T-helper 2 cell treated with Interferon-gamma antibody and Interleukin-4, amounts not matched to agents 5 μg/mL and 100 μg/mL, for 36 hours (primary cell): Measurements from ENCODE around the gene THPO.
A peak's percentile ranks its signal among the peaks of the same experiment; 100 is the strongest.
"Not testable (repeated sequence)": the region's sequence is repeated elsewhere in the genome, so short reads cannot be mapped to it uniquely, and the experiment has no call there.

ENCODE experiments used
- DNase-seq: peaks from one replicate; pipeline ENCODE4 v3.0.0; 2021; ENCODE audit warnings: low spot score
- H3K27ac Mint-ChIP-seq: one replicate; pipeline ENCODE4 v1.8.0; 2021; ENCODE audit warnings: mild to moderate bottlenecking, mixed read lengths
- H3K27me3 Mint-ChIP-seq: one replicate; pipeline ENCODE4 v1.8.0; 2021; ENCODE audit warnings: low read depth, mixed read lengths
- H3K36me3 Mint-ChIP-seq: one replicate; pipeline ENCODE4 v1.8.0; 2021; ENCODE audit warnings: low read depth, mixed read lengths
- H3K4me1 Mint-ChIP-seq: one replicate; pipeline ENCODE4 v1.8.0; 2021; ENCODE audit warnings: low read depth, mixed read lengths
- H3K4me3 Mint-ChIP-seq: one replicate; pipeline ENCODE4 v1.8.0; 2022; ENCODE audit warnings: mild to moderate bottlenecking, moderate library complexity, mixed read lengths
- H3K9me3 Mint-ChIP-seq: one replicate; pipeline ENCODE4 v1.8.0; 2021; ENCODE audit warnings: mixed read lengths

Gene THPO

DNA sequence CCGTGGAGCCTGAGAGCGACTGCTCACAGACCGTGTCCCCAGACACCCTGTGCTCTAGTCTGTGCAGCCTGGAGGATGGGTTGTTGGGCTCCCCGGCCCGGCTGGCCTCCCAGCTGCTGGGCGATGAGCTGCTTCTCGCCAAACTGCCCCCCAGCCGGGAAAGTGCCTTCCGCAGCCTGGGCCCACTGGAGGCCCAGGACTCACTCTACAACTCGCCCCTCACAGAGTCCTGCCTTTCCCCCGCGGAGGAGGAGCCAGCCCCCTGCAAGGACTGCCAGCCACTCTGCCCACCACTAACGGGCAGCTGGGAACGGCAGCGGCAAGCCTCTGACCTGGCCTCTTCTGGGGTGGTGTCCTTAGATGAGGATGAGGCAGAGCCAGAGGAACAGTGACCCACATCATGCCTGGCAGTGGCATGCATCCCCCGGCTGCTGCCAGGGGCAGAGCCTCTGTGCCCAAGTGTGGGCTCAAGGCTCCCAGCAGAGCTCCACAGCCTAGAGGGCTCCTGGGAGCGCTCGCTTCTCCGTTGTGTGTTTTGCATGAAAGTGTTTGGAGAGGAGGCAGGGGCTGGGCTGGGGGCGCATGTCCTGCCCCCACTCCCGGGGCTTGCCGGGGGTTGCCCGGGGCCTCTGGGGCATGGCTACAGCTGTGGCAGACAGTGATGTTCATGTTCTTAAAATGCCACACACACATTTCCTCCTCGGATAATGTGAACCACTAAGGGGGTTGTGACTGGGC, 33.3 kb downstream of the THPO start:
- no peak overlapping the region for H3K4me3 Mint-ChIP-seq
- no peaks in the 10 kb centered on the region for H3K36me3 Mint-ChIP-seq
- peaks cover 4% of the 10 kb centered on the region for H3K4me1 Mint-ChIP-seq
- no peak for DNase-seq
- no peak overlapping the region for H3K27ac Mint-ChIP-seq
- H3K9me3 Mint-ChIP-seq: no peaks in the 10 kb centered on the region
- H3K27me3 Mint-ChIP-seq: no peaks in the 10 kb centered on the region

DNA sequence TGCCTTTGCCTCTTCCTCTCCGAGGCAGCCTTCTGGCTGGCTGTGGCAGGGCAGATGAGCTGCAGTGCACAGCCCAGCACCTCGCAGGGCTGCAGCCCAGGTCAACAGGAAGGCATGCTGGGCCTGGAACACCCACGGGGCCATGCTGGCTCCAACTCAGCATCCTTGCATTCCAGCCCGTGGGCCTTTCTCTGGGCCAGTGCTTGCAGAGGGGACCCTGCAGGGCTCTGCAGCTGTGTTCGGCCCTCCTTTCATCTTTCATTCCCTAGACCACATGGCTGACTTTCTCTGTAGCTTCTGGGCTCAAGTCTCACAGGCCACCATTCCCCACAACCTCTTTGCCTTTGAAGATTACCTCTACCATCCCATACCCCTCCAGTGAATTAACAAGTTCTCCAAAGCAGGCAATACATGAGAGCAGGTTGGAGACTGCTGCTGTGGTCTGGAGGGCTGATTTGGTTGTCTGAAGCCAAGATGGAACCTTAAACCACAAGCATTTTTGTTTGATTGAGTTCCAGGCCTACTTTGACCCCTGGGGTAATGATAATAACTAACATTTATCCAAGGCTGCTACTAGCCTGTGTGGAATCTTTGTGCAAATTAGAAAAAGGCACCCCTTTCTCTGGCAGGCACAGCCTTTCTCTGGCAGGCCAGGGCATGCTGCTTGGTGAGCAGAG, 34.7 kb downstream of the THPO start:
- H3K9me3 Mint-ChIP-seq: no peaks in the 10 kb centered on the region
- no peak overlapping the region for H3K4me3 Mint-ChIP-seq
- no peaks in the 10 kb centered on the region for H3K27me3 Mint-ChIP-seq
- DNase-seq: no peak
- H3K4me1 Mint-ChIP-seq: peaks cover 4% of the 10 kb centered on the region
- no peak overlapping the region for H3K27ac Mint-ChIP-seq
- no peaks in the 10 kb centered on the region for H3K36me3 Mint-ChIP-seq

- H3K4me3 Mint-ChIP-seq: no peak overlapping the region
- no peak overlapping the region for H3K27ac Mint-ChIP-seq
- H3K27me3 Mint-ChIP-seq: no peaks in the 10 kb centered on the region
- no peak for DNase-seq
- H3K9me3 Mint-ChIP-seq: no peaks in the 10 kb centered on the region
- peaks cover 6% of the 10 kb centered on the region for H3K4me1 Mint-ChIP-seq
- no peaks in the 10 kb centered on the region for H3K36me3 Mint-ChIP-seq
These were observed 36.1 kb downstream of the THPO start for GRCh38 chr3:184341925-184342324.

GRCh38 chr3:184339451-184340135, 38.4 kb downstream of the THPO start:
- H3K4me3 Mint-ChIP-seq, DNase-seq, H3K27me3 Mint-ChIP-seq, H3K36me3 Mint-ChIP-seq, H3K27ac Mint-ChIP-seq, H3K9me3 Mint-ChIP-seq: not testable (repeated sequence)
- peaks cover 19% of the 10 kb centered on the region for H3K4me1 Mint-ChIP-seq

DNA sequence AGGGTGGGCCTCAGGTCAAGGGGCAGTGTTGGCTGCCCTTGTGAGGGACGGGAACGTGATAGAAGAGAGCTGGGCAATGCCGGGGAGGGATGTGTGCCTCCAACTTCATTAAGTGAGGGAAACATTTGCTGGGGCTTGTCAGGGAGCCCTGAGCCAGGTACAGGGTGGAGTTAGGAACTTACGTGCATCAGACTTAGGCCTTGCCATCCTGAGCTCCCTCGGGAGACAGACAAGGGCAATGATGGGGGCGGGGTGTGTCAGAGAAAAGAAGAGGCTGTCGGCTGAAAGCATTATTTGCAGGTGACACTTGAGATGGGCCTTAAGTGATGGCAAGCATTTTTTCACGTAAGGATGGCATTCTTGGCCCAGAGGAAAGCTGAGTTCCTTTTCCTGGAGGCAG, 39.0 kb downstream of the THPO start:
- no peak for DNase-seq
- Mint-ChIP-seq H3K36me3 (peaks cover 9% of the 10 kb centered on the region), H3K27ac (no peak overlapping the region), H3K4me1 (peaks cover 25% of the 10 kb centered on the region), H3K9me3 (no peaks in the 10 kb centered on the region), H3K4me3 (no peak overlapping the region), H3K27me3 (no peaks in the 10 kb centered on the region)

GRCh38 chr3:184338511-184338945, 39.5 kb downstream of the THPO start:
- no peaks in the 10 kb centered on the region for H3K27me3 Mint-ChIP-seq
- H3K27ac Mint-ChIP-seq: no peak overlapping the region
- DNase-seq: no peak
- H3K4me1 Mint-ChIP-seq: peaks cover 30% of the 10 kb centered on the region
- H3K4me3 Mint-ChIP-seq: no peak overlapping the region
- H3K9me3 Mint-ChIP-seq: no peaks in the 10 kb centered on the region
- H3K36me3 Mint-ChIP-seq: peaks cover 13% of the 10 kb centered on the region

- no peak for DNase-seq
- Mint-ChIP-seq H3K4me1 (peaks cover 36% of the 10 kb centered on the region), H3K27me3 (no peaks in the 10 kb centered on the region), H3K4me3 (peak overlapping the region; percentile 8), H3K27ac (no peak overlapping the region), H3K9me3 (no peaks in the 10 kb centered on the region), H3K36me3 (peaks cover 19% of the 10 kb centered on the region)
These were observed 40.0 kb downstream of the THPO start for GRCh38 chr3:184337981-184338380.

DNA sequence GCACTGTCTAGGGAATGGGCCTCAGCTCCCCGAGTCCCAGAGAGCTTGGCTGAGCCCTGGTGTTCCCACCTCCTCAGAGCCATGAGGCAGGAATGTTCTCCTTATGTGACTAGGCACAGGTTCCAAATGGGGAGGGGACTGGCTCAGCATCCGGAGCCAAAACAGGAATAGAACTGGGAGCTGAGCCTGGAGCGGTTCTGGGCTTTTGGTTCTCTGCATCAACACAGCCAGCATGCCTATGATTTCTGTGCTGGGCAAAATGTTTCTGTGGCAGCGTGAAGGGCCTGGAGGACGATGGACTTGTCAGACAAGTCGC, 40.6 kb downstream of the THPO start, which contains the start of gene FAM131A:
Gene FAM131A, plus strand, starts transcription at position 202 of the 316 bp plus-strand sequence. Its CDS starts 31 bp downstream, at position 233.
- no peaks in the 10 kb centered on the region for H3K27me3 Mint-ChIP-seq
- peaks cover 42% of the 10 kb centered on the region for H3K4me1 Mint-ChIP-seq

GRCh38 chr3:184336547-184337398, 41.2 kb downstream of the THPO start:
- peak overlapping the region; percentile 89 for H3K4me3 Mint-ChIP-seq
- peaks cover 31% of the 10 kb centered on the region for H3K36me3 Mint-ChIP-seq
- no peak for DNase-seq
- H3K27ac Mint-ChIP-seq: peak overlapping the region; percentile 90
- H3K4me1 Mint-ChIP-seq: peaks cover 45% of the 10 kb centered on the region
- H3K27me3 Mint-ChIP-seq: no peaks in the 10 kb centered on the region
- no peaks in the 10 kb centered on the region for H3K9me3 Mint-ChIP-seq

More for the DNA sequence above, 40.6 kb downstream of the THPO start, which contains the start of gene FAM131A:
- Mint-ChIP-seq H3K9me3 (no peaks in the 10 kb centered on the region), H3K36me3 (peaks cover 25% of the 10 kb centered on the region), H3K27ac (peak within 1 kb of the TSS; percentile 90), H3K4me3 (peak within 1 kb of the TSS; percentile 89)
- DNase-seq: no peak

DNA sequence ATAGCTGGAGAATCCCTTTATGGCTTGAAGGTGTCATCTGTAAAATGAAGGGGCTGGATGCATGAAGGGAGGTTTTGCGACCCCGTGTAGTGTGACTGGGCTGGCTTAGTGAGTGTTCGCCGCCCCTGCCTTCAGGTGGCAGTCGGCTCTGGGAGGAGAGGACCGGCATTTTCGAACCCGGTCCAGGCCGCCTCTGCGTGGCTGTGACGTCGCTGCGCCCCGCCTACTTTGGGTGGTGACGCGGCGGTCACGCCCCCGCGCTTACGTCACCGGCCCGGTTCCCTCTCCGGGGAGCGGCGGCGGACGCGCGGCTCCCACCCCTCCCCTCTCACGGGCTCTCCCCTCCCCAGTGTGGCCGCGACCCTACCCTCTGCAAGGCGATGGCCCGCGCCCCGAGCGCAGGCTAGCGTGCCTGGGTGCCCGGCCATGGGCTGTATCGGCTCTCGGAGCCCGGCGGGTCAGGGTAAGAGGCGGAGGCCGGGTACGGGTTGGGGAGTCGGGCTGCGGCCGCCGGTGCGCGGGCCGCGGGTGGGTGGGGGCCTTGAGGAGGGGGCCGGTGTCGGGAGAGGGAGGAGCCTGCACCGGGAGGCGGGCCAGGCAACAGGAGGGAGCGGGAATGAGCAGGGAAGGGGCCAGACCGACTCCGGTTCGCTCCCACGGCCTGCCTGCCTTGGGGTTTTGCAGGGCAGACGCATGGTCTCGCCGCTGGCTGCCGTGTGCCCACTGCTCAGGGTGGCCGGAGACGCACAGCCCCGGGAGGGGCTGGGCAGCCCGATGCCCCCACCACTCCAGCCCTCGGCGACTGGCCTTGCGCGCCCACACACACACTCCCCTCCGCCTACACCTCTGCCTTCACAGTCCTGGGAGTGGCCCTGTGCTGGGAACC, 42.1 kb downstream of the THPO start:
- Mint-ChIP-seq H3K9me3 (no peaks in the 10 kb centered on the region), H3K4me3 (peak overlapping the region; percentile 89), H3K27ac (peak overlapping the region; percentile 90), H3K4me1 (peaks cover 48% of the 10 kb centered on the region), H3K36me3 (peaks cover 40% of the 10 kb centered on the region), H3K27me3 (no peaks in the 10 kb centered on the region)
- DNase-seq: peak; percentile 85

DNA sequence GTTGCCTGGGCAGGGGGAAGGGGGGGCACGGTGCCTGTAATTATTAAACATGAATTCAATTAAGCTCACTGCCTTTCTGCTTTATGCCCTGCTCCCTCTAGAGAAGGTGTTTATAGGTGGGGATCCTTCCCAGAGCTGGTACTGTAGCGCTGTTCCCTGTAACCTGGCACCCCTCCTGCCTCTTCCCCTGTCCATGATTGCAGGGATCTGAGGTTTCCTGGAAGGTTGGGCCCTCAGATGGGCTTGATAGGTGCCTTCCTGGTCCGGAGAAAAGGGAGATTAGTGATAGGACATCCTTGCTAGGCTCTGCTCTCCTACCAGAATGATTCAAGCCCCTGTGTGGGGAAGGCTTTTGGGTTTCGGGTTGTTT, 42.7 kb downstream of the THPO start:
- Mint-ChIP-seq H3K4me1 (peaks cover 49% of the 10 kb centered on the region), H3K9me3 (no peaks in the 10 kb centered on the region), H3K36me3 (peaks cover 43% of the 10 kb centered on the region), H3K27me3 (no peaks in the 10 kb centered on the region), H3K27ac (peak overlapping the region; percentile 85), H3K4me3 (peak overlapping the region; percentile 64)
- DNase-seq: no peak

DNA sequence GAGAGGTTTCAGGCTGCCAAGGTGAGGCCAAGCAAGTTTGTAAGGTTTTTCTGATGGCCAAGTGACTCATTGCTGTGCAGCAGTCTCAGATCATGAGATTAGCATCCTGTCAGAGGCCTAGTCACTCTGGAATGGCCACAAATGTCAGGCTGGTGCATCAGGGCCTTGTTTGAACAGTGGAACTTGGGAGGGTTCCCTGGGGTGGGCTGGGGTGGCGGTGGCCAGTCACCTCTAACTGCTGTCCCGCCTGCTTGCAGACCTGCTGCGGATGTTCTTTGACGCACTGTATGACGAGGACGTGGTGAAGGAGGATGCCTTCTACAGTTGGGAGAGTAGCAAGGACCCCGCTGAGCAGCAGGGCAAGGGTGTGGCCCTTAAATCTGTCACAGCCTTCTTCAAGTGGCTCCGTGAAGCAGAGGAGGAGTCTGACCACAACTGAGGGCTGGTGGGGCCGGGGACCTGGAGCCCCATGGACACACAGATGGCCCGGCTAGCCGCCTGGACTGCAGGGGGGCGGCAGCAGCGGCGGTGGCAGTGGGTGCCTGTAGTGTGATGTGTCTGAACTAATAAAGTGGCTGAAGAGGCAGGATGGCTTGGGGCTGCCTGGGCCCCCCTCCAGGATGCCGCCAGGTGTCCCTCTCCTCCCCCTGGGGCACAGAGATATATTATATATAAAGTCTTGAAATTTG, 43.4 kb downstream of the THPO start:
- peak; percentile 67 for DNase-seq
- Mint-ChIP-seq H3K27ac (peak overlapping the region; percentile 80), H3K27me3 (no peaks in the 10 kb centered on the region), H3K9me3 (no peaks in the 10 kb centered on the region), H3K4me1 (peaks cover 49% of the 10 kb centered on the region), H3K4me3 (peak overlapping the region; percentile 37), H3K36me3 (peaks cover 47% of the 10 kb centered on the region)
